DMS53 treated with DMSO at 0.1 percent for 48 hours (cell line): ENCODE measurements around the gene RAPSN.

ENCODE experiments used
- DNase-seq: peaks from one replicate; lab custom pipeline; 2025; ENCODE audit not compliant: unreplicated experiment; lab: John Stamatoyannopoulos, UW

RAPSN gene

GRCh38 chr11:47408598-47409439 is 40.1 kb downstream of the RAPSN start:
- DNase-seq, result no peak

- peak; percentile 76 for DNase-seq
These were observed 41.0 kb downstream of the RAPSN start, which contains the start of gene SLC39A13 for GRCh38 chr11:47407746-47408590. TSS of gene SLC39A13 (plus strand) at chr11:47408590. CDS start at chr11:47410095, 1,505 bp downstream.

GRCh38 chr11:47406896-47407745 is 41.8 kb downstream of the RAPSN start:
- no peak for DNase-seq

- DNase-seq, result no peak
These were observed 45.4 kb downstream of the RAPSN start for GRCh38 chr11:47403571-47403970.

DNA sequence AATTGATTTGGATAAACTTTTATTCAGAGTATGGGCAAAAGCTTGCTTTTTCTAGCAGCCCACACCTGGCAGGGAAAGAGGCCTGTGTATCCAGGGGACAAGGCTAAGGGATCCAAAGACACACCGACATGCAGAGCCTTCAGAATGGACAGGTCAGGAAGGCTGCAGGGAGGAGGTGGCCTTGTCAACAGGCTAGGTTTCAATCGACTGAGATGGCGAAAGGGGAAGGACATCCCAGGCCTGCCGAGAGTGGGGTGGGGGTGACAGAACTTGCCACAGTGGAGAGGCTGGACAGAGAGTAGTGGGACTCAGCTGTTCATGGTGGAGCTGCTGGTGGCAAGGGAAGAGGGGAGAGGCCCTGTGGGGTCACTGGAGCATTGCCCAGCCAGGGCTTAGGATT is 45.8 kb downstream of the RAPSN start:
- no peak for DNase-seq

DNA sequence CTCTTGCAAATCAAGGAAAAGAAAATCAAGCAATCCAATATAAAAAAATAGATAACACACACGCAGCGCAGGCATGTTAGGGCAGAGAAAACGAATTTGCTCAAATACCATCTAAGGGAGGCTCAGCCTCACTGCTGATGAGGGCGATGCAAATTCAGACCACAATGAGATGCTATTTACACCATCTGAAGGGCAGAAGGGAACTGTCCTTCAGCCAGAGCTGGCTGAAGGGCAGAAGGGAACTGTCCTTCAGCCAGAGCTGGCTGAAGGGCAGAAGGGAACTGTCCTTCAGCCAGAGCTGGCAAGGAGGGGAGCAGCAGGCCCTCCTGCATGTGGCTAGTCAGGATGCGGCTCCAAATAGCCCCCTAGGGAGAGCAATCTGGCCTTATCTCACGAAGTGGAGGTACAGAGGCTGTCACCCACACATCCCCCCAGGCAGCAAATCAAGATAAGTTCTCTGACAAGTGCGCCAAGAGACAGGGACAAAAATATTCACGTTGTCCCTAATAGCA is 48.1 kb downstream of the RAPSN start:
- DNase-seq, result no peak

GRCh38 chr11:47399860-47400767 is 48.8 kb downstream of the RAPSN start:
- DNase-seq, result no peak

DNA sequence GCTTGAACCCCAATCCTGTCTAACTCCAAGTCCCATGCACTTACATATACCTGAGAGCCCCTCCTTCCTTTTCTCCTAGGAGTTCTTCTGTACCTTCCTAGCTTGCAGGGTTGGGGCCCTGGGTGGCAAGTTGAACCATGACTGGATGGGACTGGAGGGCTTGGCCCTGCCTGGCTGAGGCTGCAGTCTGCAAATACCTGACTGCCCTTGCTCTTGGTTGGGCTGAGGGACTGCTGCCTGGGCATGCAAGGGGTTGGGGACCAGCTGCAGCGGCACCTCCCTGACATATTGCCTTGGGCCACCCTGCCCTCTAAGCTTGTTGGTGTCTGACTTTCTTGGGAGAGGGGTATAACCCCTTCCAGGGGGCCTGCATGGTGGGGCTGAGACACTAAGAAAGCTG is 50.4 kb downstream of the RAPSN start:
- no peak for DNase-seq

- DNase-seq, result no peak
These were observed 50.9 kb downstream of the RAPSN start for GRCh38 chr11:47398011-47398410.

DNA sequence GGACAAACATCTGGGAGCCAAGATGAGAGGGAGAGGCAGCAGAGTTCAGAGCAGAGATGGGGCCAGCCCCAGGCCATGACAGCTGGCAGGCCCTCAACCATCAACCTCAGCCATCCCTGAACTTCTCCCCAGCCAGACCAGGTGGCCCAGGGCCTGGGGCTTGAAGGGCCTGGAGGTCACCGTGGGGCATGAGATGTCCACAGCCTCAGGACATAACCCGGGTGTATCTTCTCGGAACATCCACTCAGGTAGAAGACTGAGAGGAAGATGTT is 53.0 kb downstream of the RAPSN start:
- no peak for DNase-seq

DNA sequence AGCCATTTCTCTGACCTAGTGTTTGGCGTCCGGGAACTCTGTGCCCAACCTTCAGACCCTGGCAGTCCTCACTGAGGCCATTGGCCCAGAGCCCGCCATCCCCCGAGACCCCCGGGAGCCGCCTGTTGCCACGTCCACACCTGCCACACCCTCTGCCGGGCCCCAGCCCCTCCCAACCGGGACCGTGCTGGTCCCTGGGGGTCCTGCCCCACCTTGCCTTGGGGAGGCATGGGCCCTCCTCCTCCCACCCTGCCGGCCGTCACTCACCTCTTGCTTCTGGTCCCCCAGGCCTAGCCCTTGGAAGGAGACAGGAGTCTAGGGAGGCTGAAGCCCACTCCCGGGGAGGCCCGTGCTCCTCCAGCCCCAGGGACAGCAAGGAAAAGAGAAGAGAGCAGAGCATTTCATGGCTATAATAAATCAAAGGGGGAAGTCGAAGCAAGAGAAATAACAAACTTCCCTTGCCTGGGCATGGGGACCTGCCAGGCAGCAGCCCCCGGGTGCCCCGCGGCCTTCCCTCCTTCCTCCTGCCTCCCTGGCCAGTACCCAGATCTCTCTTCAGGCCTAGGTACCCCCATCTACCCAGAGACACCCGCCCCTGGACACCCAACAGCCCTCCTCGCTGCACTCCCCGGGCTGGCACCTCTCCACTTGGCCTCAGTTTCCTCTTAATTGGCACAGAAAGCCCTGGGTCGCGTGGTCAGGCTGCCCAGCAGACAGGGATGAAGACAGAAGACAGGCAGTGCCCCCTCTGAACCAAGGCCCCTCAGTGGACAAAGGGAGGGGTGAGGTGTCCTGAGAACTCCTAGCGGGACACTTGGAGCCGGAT is 53.5 kb downstream of the RAPSN start:
- DNase-seq, result no peak

DNA sequence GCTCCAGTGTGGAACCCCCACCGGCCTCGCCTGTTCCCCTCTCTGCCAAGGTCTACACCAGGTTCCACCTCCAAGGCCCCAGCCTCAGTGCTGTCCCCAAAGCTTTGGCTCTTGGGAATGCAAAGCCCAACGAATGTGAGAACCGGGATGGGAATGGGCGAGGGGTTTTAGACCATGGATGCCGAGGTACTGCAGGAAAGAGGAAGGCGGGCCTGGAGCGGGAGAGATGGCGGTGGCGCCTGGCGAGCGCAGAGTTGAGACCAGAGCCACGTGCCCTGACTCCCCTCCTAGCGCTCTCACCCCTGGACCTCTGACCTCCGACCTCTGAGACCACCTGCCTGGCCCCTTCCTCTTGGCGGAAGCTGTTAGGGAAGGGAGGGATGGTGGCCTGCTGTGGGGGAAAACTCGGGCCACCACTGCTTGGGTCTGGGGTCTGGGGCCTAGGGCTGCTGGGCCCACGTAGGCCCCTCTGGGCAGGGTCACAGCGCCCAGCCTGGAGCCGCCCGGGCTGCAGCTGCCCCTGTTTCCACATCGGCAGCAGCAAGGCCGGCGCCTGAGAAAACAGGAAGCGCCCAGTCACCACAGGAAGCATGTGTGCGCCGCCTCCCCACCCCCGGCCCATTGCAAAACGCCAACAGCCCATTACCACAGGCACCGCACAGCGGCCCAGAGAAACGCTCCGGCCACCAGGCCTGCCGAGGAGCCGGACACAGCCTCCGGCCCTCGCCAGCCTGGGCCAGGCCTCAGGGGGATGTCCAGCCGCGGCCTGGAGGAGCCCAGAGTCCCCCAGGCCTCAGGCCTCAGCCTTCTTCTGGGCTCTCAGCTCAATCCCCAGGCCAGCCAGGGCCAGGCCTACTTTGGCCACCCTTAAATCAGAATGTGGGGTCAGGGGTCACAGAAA is 54.4 kb downstream of the RAPSN start:
- no peak for DNase-seq

- DNase-seq, result no peak
These were observed 55.0 kb downstream of the RAPSN start for GRCh38 chr11:47394050-47394321.

DNA sequence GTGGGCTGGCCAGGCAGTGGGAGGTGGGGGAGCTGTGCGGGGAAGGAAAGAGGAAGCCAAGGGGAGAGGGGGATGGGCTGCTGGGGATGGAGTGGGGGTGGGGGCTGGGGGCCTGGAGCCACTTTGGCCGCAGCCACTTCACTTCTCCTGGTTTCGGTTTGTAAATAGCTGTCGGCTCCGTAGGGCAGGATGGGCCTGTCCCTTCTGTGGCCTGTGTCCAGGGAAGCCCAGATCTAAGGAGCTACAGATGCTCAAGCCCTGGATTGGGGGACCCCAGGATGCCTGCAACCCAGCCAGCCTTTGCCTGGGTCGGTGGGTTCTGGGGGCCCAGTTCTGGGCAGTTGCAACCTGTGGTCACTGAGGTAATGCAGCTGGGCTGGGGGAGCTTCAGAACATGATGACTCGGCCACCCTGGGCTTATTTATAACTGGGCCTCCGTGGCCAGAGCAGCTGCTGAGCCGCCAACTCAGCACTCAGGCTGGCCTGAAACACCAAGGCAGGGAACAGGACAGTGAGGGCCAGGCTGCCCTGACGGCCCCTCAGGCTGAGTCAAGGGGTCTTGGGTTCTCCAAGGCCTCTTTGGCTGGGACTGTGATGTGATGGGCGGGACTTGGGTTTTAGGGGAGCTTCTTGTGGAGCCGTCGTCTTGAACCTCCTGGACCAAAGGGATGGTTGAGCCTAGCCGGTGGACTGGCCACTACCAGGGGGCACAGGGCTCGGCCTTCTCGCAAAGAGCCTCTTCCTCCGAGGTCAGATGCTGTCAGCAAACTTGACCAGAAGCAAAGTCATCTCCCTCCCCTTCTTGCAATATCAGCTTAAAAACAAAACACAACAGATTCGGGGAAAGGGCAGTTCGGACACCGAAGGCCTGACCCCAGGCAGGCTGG is 55.5 kb downstream of the RAPSN start:
- no peak for DNase-seq

DNA sequence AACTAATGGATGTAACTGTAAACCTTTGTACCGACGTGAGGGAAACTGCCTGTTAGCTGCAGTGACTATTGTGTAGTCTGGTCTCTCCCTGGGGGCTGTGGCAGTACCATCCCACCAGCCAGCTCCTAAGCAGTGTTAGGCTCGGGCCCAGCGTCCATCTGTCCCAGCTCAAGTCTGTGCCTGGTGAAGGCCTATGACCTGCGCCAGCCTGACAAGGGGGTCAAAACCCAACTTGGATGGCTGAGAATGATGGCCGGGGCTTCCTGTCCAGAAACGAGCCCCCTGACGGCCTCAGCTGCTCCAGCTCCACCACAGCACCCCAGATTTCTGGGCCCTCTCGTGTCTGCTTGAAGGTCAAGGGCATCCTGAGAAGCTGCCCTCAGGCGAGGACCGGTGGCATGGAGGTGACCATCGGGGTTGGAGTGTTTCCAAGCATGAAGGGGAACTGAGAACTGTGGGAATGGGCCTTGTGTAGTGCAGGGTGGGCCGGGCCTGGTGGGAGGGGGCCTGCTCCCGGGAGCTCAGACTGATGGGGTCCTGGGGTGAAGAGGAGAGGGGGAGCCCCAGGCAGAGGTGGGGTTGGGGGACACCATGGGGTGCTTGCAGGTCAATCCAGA is 56.3 kb downstream of the RAPSN start:
- no peak for DNase-seq

DNA sequence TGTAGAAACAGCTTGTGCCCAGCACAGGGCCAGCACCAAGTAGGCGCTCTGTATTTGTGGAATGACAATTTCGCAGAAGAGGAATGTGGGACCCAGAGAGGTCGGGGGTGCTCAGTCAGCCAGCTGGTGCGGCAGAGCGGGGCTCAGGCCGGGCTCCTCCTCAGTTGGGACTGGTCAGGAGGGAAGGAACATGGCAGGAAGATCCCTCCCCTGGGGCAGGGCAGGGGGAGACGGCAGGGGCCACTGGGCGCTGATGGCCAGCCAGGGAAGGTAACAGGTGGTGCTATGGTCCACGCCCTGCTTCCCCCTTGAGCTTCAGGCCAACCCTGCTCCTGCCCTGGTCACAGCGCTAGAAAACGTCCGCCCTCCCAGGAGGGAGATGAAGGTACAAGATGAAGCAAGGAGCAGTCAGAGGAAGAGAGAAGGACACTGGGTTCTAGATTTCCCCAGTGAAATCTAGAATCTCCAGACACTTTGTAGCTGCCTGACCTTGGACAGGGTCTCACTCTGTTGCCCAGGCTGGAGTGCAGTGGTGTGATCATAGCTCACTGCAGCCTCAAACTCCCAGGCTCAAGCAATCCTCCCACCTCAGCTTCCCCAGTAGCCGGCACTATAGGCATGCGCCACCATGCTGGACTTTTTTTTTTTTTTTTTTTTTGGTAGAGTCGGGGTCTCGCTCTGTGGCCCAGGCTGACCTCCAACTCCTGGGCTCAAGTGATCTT is 57.1 kb downstream of the RAPSN start:
- DNase-seq, result no peak
